ENCODE measurements around the gene CBL.
"Not testable (repeated sequence)": the region's sequence is repeated elsewhere in the genome, so short reads cannot be mapped to it uniquely, and the experiment has no call there.

The CBL gene

DNA sequence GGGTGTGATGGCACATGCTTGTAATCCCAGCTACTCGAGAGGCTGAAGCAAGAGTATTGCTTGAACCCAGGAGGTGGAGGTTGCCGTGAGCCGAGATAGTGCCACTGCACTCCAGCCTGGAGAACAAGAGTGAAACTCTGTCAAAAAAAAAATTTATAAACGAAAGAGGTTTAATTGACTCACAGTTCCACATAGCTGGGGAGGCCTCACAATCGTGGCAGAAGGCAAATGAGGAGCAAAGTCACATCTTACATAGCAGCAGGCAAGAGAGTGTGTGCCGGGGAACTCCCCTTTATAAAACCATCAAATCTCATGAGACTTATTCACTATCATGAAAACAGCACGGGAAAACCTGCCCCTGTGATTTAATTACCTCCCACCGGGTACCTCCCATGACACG lies 21.7 kb upstream of the CBL start:
- DNase-seq (ENCODE audit: extremely low read depth in 1 of 2, low read depth in 1 of 2), result not testable (repeated sequence)

DNA sequence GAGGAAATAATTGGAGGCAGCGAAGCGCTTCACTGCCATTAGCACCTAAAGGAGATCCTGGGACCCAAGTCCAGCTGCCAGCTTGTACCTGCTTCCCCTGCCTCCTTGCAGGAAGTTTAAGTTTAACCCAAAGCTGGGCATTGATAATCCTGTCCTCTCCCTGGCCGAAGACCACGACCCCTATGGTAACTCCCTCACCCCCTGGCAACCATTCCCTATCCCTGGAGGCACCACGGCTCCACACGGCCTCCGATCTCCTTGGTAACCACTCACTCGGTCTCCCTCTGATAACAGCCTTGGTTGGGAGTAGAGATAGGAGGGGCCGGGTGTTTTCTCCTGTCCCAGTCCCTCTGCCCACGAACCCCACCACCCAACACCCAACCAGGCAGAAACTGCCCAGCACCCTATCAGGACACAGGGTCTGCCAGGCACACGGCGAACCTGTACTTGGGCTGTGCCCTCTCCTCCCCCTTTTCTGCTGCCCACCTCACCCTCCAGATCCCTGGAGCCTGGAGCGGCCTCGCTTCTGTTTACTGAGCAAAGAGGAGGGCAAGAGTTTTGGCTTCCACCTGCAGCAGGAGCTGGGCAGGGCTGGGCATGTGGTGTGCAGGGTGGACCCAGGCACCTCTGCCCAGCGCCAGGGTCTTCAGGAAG lies 20.0 kb upstream of the CBL start:
- DNase-seq (ENCODE audit: extremely low read depth in 1 of 2, low read depth in 1 of 2), result no peak

DNA sequence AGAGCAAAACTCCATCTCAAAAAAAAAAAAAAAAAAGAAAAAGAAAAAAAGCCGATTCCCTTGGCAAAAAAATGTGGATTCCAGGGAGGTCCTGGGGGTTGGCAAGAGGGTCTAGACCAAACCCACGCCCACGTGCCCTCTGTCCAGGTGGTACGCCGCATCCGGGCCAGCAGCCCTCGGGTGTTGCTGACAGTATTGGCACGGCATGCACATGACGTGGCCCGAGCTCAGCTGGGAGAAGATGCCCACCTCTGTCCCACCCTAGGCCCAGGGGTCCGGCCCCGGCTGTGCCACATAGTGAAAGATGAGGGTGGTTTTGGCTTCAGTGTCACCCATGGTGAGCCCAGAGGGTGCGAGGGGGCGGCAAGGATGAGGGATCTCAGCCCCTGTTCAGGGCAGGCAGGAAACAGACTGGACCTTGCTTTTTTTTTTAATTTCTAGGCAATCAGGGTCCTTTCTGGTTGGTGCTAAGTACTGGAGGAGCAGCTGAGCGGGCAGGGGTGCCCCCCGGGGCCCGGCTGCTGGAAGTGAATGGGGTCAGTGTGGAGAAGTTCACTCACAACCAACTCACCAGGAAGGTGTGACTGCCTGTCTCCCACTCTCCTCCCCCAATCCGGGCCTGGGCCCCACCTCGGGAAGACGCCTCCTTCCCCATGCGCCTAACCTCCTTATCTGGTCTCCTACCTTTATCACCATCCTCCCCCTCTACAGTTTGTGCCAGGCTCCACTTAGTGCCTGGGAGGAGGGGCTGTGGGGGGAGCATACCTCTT lies 18.8 kb upstream of the CBL start:
- DNase-seq (ENCODE audit: extremely low read depth in 1 of 2, low read depth in 1 of 2), result no peak

DNA sequence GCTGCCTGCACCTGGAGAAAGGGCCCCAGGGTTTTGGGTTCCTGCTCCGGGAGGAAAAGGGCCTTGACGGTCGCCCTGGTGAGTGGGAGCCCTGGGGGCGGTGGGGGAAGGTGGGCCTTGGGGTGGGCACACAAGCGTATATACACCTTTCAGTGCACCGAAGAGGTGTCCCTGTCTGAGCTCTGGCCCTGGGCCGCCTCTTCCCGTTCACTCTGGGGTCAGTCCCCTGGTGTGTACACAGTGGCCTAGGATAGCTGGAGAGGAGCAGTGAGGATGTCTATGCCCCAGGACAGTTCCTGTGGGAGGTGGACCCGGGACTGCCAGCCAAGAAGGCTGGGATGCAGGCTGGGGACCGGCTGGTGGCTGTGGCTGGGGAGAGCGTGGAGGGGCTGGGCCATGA lies 18.1 kb upstream of the CBL start:
- no peak for DNase-seq (ENCODE audit: extremely low read depth in 1 of 2, low read depth in 1 of 2)

DNA sequence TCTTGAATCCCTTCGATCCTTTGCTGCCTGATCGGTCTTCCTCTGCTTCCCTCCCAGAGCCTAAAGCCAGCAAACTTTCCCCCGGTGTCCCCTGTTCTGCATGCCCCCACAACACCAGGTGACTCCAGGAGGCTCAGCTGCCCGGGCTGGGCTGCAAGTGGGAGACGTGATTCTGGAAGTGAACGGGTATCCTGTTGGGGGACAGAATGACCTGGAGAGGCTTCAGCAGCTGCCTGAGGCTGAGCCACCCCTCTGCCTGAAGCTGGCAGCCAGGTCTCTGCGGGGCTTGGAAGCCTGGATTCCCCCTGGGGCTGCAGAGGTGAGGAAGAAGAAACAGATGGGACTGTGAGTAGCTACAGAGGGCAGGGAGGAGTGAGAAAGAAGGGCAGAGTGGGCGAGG lies 17.3 kb upstream of the CBL start:
- no peak for DNase-seq (ENCODE audit: extremely low read depth in 1 of 2, low read depth in 1 of 2)

DNA sequence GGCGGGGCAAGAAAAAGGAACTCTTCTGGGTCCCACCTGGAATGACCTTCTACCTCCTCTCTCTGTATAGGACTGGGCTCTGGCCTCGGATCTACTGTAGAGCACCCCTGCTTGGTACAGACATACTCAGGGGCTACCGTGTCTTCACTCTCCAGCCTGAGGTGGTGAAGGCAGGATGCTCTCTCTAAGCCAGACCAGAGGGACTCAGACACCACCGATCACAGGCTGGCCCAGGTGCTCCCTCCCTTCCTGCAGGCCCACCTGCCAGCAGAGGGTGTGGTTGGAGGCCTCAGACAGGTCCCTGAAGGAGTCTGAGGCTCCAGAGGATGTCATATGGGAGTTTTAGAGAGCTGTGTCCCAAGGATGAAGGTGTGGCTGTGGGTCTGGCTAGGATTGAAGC lies 16.7 kb upstream of the CBL start:
- no peak for DNase-seq (ENCODE audit: extremely low read depth in 1 of 2, low read depth in 1 of 2)

DNA sequence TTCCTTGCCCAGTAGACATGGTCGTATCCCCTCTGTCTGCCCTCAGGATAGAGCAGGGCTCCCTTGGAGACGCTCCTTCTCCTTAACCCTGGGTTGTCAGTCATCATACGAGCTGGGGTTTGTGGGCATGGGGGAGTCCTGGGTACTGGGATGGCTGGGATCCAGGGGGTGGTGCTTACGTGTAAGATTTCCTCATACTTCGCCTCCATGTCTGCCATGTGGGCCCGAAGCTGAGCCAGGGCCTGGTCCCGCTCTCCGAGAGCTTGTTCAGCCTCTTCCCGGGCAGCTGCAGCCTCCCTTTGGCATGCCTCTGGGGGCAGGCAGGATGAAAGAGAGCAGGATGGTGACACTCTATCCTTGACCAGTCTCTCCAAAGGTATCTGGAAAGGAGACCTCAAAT lies 15.6 kb upstream of the CBL start:
- DNase-seq (ENCODE audit: extremely low read depth in 1 of 2, low read depth in 1 of 2), result no peak

DNA sequence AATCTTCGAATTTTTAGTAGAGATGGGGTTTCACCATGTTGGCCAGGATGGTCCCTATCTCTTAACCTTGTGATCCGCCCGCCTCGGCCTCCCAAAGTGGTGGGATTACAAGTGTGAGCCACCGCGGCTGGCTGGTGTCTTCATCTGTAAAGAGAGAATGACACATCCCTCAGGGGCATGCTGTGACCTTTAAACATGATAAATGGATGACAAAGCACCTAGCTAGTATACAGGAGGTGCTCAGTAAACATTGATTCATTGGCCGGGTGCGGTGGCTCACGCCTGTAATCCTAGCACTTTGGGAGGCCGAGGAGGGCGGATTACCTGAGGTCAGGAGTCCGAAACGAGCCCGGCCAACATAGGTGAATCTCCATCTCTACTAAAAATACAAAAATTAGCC lies 14.9 kb upstream of the CBL start:
- DNase-seq (ENCODE audit: extremely low read depth in 1 of 2, low read depth in 1 of 2), result not testable (repeated sequence)

DNA sequence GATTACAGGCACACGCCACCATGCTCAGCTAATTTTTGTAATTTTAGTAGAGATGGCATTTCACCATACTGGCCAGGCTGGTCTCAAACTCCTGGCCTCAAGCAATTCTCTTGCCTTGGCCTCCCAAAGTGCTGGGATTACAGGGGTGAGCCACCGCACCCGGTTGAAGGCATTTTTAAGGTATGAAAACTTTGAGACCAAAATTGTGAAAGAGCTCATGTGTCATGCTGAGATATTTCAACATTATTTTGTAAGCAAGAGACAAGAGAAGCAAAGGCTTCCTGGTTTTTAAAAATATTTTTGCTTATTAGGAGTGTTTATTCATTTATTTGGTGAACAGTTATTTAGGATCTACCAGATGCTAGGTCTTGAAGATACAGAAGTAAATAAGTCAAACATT lies 14.0 kb upstream of the CBL start:
- DNase-seq (ENCODE audit: extremely low read depth in 1 of 2, low read depth in 1 of 2), result no peak

DNA sequence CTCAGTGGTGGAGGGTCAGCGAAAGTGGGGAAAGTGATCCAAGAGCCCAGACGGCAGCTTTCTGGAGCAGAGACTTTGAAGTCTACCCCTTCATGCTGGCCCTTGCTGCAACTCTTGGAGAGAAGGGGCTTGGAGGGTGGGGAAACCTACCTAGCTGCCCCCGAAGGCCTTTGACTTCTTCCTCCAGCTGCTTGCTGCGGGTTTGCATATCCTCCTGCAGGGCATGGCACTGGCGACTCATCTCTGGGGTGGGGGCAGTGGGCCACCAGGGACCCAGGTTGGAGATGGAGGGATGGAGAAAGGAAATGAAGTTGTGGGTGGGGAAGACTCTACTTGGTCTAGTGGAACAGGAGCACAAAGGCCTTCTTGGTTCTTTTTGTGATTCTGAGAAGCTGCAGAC lies 13.1 kb upstream of the CBL start:
- no peak for DNase-seq (ENCODE audit: extremely low read depth in 1 of 2, low read depth in 1 of 2)

DNA sequence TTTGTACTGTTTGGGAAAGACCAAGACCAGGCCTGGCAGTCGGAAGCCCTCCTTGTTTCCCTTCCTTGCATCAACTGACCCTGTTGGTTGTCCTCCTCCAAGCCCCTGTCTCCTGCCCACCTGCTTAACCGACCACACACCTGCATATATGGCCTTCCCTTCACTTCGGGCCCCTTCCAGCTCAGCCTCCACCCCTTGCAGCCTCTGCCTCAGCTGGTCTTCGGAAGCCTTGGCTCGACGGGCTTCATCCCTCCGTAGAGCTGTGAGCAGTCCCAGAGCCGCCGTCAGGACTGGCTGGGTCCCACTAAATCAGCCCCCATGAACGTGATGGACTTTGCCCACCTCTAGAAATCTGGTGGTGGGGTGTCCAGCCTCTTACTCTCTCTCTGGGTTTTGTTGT lies 12.5 kb upstream of the CBL start:
- no peak for DNase-seq (ENCODE audit: extremely low read depth in 1 of 2, low read depth in 1 of 2)

DNA sequence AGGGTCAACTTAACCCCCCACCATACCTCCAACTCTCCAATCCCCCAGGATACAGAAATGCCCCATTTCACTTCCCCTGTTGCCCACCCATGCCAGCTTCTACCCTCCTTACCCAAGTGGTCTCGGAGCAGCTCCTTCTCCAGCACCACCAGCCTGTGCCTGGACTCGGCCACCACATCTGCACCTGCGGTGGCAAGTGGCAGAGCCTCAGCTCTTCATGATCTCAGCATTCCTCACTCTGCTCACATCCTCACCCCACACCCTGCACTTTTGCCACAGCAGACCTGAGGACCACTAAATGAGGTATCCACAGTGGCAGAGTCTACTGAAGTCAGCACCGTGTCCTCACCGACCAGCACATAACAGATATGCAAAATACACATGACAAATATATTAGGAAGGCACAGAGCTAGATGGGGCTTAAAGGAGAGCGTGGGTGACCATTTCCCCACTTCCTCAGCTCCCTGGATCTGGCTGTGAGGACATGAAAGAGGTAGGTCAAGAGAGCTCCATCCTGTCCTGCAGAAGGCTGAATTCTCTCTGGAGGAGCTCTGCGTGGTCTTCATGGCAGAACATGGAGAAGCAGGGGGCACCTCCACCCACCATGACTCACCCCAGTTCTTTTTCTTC lies 11.2 kb upstream of the CBL start:
- DNase-seq (ENCODE audit: extremely low read depth in 1 of 2, low read depth in 1 of 2), result no peak

DNA sequence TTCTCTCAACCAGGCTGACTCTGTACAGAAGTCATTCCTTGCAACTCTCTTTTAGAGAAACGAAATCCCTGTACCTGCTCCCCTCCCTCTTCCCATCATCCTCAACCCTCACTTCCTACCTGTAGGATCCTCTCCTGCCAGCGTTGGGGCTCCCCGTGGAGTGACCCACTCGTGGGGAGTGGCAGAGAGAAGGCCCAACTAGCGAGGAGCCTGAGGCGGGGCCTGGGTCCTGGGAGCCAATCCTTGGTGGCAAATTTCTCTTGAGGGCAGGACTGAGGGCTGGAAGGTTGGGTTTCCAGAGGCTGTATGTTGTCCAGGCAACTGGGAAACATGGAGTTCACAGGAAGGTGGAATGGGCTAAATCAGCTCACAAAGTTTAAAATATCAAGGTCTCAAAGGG lies 10.5 kb upstream of the CBL start:
- no peak for DNase-seq (ENCODE audit: extremely low read depth in 1 of 2, low read depth in 1 of 2)

DNA sequence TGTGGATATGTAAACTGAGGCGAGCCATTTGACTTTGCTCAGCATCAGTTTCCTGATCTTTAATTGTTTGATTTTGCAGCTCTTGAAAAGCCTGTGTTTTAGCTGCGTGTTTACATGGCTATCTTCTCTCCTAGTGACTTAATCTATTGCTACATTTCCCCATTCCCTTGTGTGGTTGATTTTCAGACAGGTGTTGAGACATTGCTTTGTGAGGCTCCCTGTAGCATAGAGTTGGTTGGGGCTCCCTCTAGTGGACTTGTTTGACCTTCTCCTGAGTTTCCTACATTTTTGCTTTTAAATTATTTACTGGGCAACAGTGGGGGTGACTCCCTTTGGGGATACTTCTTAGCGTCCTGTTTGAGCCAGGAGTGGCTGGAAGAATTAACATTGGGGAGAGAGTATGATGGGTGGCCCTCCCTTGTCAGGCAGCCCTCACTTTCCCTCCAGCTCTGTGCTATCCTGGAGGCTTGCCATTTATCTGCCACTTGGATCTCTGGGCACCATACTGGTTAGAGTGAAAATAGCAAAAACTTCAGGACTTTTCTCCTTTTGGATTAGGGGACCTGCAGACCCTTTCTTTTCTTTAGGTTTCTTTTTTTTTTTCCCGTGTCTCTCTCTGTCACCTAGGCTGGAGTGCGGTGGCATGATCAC lies 9.2 kb upstream of the CBL start:
- peak; percentile 27 to 39 for DNase-seq (ENCODE audit: extremely low read depth in 1 of 2, low read depth in 1 of 2)

DNA sequence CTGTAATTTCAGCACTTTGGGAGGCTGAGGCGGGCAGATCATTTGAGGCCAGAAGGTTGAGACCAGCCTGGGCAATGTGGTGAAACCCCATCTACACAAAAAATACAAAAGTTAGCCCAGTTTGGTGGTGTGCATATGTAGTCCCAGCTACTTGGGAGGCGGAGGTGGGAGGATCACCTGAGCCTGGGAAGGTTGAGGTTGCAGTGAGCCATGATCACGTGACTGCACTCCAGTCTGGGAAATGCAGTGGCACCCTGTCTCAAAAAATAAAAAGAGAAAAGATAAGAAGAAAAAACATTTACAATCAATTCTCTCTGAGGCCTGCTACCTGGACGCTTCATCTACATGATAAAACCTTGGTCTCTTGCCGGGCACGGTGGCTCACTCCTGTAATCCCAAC lies 7.2 kb upstream of the CBL start:
- no peak for DNase-seq (ENCODE audit: extremely low read depth in 1 of 2, low read depth in 1 of 2)

DNA sequence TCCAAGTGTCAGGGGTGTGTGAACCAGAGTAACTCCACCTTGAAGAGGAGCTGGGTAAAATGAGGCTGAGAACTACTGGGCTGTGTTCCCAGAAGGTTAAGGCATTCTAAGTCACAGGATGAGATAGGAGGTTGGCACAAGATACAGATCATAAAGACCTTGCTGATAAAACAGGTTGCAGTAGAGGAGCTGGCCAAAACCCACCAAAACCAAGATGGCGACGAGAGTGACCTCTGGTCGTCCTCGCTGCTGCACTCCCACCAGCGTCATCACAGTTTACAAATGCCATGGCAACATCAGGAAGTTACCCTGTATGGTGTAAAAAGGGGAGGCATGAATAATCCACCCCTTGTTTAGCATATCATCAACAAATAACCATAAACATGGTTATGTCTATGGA lies 4.9 kb upstream of the CBL start:
- not testable (repeated sequence) for DNase-seq (ENCODE audit: extremely low read depth in 1 of 2, low read depth in 1 of 2)

DNA sequence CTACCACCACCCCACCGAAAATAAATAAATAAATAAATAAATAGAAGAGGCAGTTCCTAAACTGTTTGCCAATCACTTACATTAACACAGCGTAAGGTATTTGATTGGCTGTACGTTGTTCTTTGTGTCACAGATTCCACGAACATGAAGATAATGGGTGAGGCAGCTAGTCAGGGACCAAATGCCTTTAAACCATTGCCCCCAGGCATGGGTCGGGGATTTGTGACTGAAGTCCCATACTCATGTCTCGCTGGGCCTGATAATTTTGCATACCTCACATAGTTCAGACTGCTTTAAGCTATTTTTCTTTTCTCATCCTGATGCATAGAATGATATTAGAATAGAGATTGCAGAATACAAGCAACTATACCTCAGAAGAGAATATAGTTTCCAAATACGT lies 3.6 kb upstream of the CBL start:
- no peak for DNase-seq (ENCODE audit: extremely low read depth in 1 of 2, low read depth in 1 of 2)

DNA sequence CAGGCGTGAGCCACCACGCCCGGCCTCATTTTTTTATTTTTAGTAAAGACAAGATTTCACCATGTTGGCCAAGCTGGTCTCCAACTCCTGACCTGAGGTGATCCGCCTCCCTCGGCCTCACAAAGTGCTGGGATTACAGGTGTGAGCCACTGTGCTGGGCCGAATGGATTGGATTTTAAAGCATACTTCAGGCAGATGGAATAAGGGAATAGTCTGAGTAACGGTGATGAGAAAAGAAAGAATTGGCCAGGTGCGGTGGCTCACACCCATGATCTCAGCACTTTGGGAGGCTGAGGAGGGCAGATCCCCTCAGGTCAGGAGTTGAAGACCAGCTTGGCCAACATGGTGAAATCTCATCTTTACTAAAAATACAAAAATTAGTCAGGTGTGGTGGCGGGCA lies 2.1 kb upstream of the CBL start:
- DNase-seq (ENCODE audit: extremely low read depth in 1 of 2, low read depth in 1 of 2), result no peak

DNA sequence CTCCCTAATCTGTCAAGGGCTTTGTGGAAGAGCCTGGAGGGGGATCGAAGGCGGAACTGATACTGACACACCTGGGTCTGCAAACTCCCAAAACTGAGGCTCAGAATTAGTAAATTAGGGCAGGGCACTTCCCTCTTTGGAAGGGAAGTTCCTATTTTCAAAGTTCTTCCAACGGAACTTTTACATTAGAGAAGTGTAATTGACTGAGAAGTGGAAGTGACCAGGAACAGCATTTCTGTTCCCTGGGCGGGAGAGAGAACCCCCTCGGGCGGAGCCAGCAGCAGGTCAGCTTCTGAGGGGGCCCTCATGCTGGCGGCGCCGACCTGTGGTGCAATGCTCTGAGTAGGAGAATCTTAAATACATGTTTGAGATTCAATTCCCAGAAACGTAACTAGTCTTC lies 1.1 kb upstream of the CBL start:
- no peak for DNase-seq (ENCODE audit: extremely low read depth in 1 of 2, low read depth in 1 of 2)

DNA sequence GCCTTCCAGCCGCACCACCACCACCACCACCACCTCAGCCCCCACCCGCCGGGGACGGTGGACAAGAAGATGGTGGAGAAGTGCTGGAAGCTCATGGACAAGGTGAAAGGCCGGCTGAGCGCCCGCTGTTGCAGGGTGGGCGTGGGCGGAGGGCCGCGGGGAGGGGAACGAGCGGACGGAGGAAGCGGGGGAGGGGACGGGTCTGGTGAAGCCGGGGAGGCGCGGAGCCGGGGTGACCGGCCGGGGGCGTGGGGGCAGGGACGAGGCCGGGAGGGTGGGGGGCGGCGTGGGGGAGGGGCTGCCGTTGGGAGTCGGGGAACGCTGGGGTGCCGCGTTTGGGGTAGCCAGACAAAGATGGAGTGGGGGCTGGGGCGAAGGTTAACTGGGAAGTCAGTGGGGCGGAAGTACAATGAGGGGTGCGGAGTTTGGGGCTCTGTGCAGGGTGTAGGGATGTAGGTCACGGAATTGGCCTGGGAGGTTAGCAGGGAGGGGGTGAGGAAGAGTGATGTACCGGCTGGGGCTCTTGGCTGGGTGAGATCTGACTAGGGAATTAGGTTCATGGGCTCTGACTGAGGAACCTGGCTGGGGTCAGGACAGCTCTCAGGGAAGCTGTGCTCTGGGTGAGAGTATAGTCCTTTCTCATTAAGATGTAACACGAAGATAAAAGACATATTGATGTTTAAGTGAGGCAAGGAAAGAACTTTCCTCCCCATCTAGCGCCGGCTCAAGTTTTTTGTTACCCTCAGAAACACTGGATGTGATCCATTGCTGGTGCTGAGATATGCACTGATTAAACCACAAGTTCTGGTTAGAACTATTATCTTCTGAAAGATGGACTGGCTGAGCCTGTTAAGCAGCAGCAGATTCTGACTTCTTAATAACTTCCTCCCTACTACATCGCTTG lies 624 bp downstream of the CBL start:
- DNase-seq (ENCODE audit: extremely low read depth in 1 of 2, low read depth in 1 of 2), result peak in 1 of 2 donors; percentile 22

DNA sequence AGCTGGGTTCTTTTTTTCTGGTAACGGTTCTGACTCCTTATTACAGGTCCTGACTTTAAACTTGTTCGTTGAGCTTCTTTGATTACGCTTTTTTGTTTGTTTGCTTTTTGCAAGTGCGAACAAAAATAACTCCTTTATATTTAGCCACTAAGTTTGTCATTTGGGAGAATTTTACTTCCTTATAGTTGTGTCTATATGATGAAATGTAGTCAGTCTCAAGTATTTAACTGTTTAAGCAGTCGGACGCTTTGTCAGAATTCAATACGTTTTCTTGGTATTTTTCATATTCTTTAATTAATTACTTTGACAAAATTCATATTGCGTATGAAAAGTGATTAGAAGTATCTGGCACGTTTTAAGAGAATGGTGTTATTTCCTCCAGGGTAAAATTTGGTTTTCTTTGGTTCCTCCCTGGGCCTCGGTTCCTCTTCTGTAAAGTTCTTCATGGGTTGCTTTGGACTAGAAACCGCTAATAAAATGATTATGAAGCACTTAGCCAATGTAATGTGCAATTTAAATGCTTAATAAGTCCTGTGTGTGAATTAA lies 1.3 kb downstream of the CBL start:
- DNase-seq (ENCODE audit: extremely low read depth in 1 of 2, low read depth in 1 of 2), result no peak

All from activated CD8-positive, alpha-beta memory T cell treated with anti-CD3 and anti-CD28 coated beads for 1 hour (primary cell).